B cell (primary cell): ENCODE data around the gene PLAA. TPM values are rescaled to one million over a fixed set of nuclear protein-coding genes. Genes with fewer than 3 reads are reported as not detected.

ENCODE experiments used
- ATAC-seq: fragments of 200-7000 bp; cut with Tn5 transposase; one replicate; pipeline ENCODE4 v1.10.0; 2021; ENCODE audit warnings: low read depth, mild to moderate bottlenecking, moderate number of reproducible peaks, moderate library complexity
- CTCF ChIA-PET: fragments of 350-600 bp; sonication (Branson Sonifier 250); formaldehyde crosslinking; loops from one replicate; lab custom pipeline; 2021; ENCODE audit warnings: antibody characterized with exemption, inconsistent platforms; lab: Charles Lee
- POLR2A ChIA-PET: fragments of 350-600 bp; sonication (Branson Sonifier 250); formaldehyde crosslinking; loops from one replicate; lab custom pipeline; 2021; ENCODE audit warnings: antibody characterized with exemption; lab: Charles Lee
- DNase-seq: peaks from one replicate; pipeline ENCODE4 v3.0.0; 2013
- H2AFZ ChIP-seq: 2 replicates; pipeline ENCODE4 v1.6.1; 2012; ENCODE audit warnings: mild to moderate bottlenecking, low read depth, low read length; ENCODE audit not compliant: insufficient read depth, poor library complexity, severe bottlenecking
- H3K27ac ChIP-seq, 2 donors: 1 replicate in 1 of 2; 2 replicates in 1 of 2; pipeline ENCODE4 v1.5.1; 2012 to 2013; ENCODE audit warnings: low read length in 2 of 2, mild to moderate bottlenecking in 2 of 2, moderate library complexity in 1 of 2
- H3K27me3 ChIP-seq, 4 experiments: fragments of 200-600 bp in 1 of 4; sonication (generic) in 1 of 4; replicated peaks in 1 of 4; 1 replicate in 2 of 4; 2 replicates in 2 of 4; pipeline versions ENCODE4 v1.6.1 to v1.7.0; 2013 to 2016; ENCODE audit warnings: low read length in 3 of 4, mild to moderate bottlenecking in 2 of 4, mixed read lengths in 1 of 4, moderate library complexity in 1 of 4; ENCODE audit not compliant: insufficient read depth in 4 of 4, control insufficient read depth in 3 of 4; ENCODE audit errors: control extremely low read depth in 1 of 4
- H3K36me3 ChIP-seq, 2 experiments: replicated peaks in 1 of 2; 1 replicate in 1 of 2; 2 replicates in 1 of 2; pipeline versions ENCODE4 v1.6.1 to v1.7.1; 2013; ENCODE audit warnings: low read length in 1 of 2; ENCODE audit not compliant: insufficient read depth in 2 of 2, control insufficient read depth in 1 of 2; ENCODE audit errors: control extremely low read depth in 1 of 2, extremely low read depth in 1 of 2
- H3K4me1 ChIP-seq, 2 donors: fragments of 200-600 bp in 1 of 2; sonication (generic) in 1 of 2; 1 replicate in 1 of 2; 2 replicates in 1 of 2; pipeline versions ENCODE4 v1.5.1 to v1.6.1; 2013 to 2017; ENCODE audit warnings: low read length in 2 of 2; ENCODE audit not compliant: control insufficient read depth in 2 of 2, insufficient read depth in 2 of 2
- H3K4me2 ChIP-seq: replicated peaks from 2 replicates; pipeline ENCODE3; 2012; ENCODE audit warnings: mild to moderate bottlenecking, low read depth, low read length; ENCODE audit not compliant: poor library complexity, severe bottlenecking
- H3K4me3 ChIP-seq, 5 experiments: fragments of 200-600 bp in 1 of 5; sonication (generic) in 1 of 5; 1 replicate in 3 of 5; 2 replicates in 2 of 5; pipeline versions ENCODE4 v1.5.1 to v1.7.0; 2011 to 2016; ENCODE audit warnings: low read length in 4 of 5, mild to moderate bottlenecking in 4 of 5, low read depth in 2 of 5, control low read depth in 1 of 5, moderate library complexity in 1 of 5; ENCODE audit not compliant: insufficient read depth in 1 of 5; ENCODE audit errors: control extremely low read depth in 1 of 5, extremely low read depth in 1 of 5
- H3K79me2 ChIP-seq: fragments of 200-600 bp; sonication (generic); one replicate; pipeline ENCODE4 v1.6.0; 2016; ENCODE audit warnings: low read length; ENCODE audit not compliant: control insufficient read depth, insufficient read depth
- H3K9ac ChIP-seq: fragments of 200-600 bp; sonication (generic); 2 replicates; pipeline ENCODE4 v1.6.1; 2017; ENCODE audit warnings: mild to moderate bottlenecking, low read length, moderate library complexity
- H3K9me3 ChIP-seq, 3 donors: one replicate each; pipeline versions ENCODE4 v1.6.1 to v1.7.1; 2013; ENCODE audit warnings: low read length in 2 of 3; ENCODE audit not compliant: control insufficient read depth in 2 of 3, insufficient read depth in 1 of 3; ENCODE audit errors: control extremely low read depth in 1 of 3
- H4K20me1 ChIP-seq: 2 replicates; pipeline ENCODE4 v1.6.0; 2012; ENCODE audit warnings: mild to moderate bottlenecking, low read length; ENCODE audit not compliant: insufficient read depth, control insufficient read depth, poor library complexity, severe bottlenecking
- H3K27ac Mint-ChIP-seq: one replicate; pipeline ENCODE4 v1.8.0; 2021; ENCODE audit warnings: mixed read lengths
- H3K27me3 Mint-ChIP-seq: one replicate; pipeline ENCODE4 v1.8.0; 2021; ENCODE audit warnings: mixed read lengths
- H3K4me1 Mint-ChIP-seq: one replicate; pipeline ENCODE4 v1.8.0; 2021; ENCODE audit warnings: mixed read lengths
- H3K4me3 Mint-ChIP-seq: one replicate; pipeline ENCODE4 v1.8.0; 2021; ENCODE audit warnings: mixed read lengths
- H3K9me3 Mint-ChIP-seq: one replicate; pipeline ENCODE4 v1.8.0; 2022; ENCODE audit warnings: mixed read lengths; ENCODE audit not compliant: insufficient read depth
- CTCF ChIP-seq: fragments of 200-600 bp; IDR thresholded peaks from one replicate; pipeline ENCODE4 v1.8.0; 2022; ENCODE audit warnings: antibody characterized with exemption, mild to moderate bottlenecking
- EZH2 ChIP-seq: IDR thresholded peaks from 2 replicates; pipeline ENCODE4 v1.6.1; 2012; ENCODE audit warnings: borderline replicate concordance, low read depth, mild to moderate bottlenecking, moderate library complexity, low read length; ENCODE audit not compliant: insufficient read depth, poor library complexity, severe bottlenecking
- WGBS: methylation state at CpG from one replicate; pipeline ENCODE4 v1.1.5; 2013; ENCODE audit warnings: missing lambda C conversion rate; ENCODE audit not compliant: insufficient coverage; 5-methylcytosine and 5-hydroxymethylcytosine counted together
- intact Hi-C: fragments of 100-400 bp; cut with micrococcal nuclease; formaldehyde crosslinking; loops from one replicate; pipeline ENCODE4 v1.10.0; 2022
- polyA plus RNA-seq: library from polyadenylated mRNA; depleted of rRNA; stranded (reverse); fragments of >200 nt; gene quantifications from 2 replicates; pipeline ENCODE4 v1.2.3, GENCODE V29; 2012
- total RNA-seq, 2 donors: library from RNA; stranded (reverse); fragments of 120-200 nt in 1 of 2; gene quantifications; 1 replicate in 1 of 2; 2 replicates in 1 of 2; pipeline versions ENCODE4 v1.2.3 to v1.2.4, GENCODE V29; 2013 to 2022

The PLAA gene
- total and polyA plus RNA-seq, 2 donors (not counting 1 experiment from before 2014, with no cell fraction given) = 8.9 to 24.0 TPM

DNA sequence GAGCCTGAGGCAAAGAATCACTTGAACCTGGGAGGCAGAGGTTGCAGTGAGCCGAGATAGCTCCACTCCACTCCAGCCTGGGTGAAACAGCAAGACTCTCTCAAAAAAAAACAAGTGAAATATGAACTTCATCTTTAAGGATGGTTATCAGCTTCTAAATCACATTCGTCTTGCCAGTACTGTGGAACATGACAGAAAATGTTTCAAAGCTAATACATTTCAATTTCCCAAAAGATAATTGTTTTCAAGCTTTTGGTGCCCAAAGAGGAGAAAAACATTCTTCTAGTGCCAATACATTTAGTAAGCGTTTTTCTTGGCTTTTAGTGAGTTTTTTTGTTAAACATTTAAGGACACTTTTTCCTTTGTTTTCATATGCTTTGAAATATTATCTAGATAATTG lies 4.8 kb upstream of the PLAA start:
- Mint-ChIP-seq H3K4me1 (peaks cover 32% of the 10 kb centered on the region), H3K9me3 (no peaks in the 10 kb centered on the region), H3K4me3 (no peak overlapping the region), H3K27ac (no peak overlapping the region), H3K27me3 (peaks cover 7% of the 10 kb centered on the region)
- ChIA-PET POLR2A (no interaction called here), CTCF (interaction anchor here (0.6 kb wide), 1 partner anchor 18 kb away, joined by 3 read pairs; no protein-coding TSS in a partner anchor)
- H3K36me3 ChIP-seq = no peaks in the 10 kb centered on the region
- ATAC-seq (no peak), DNase-seq (no peak)
- no peak overlapping the region for H3K4me3 ChIP-seq
- H3K27ac ChIP-seq = no peak overlapping the region
- H4K20me1 ChIP-seq = no peaks in the 10 kb centered on the region
- no peak overlapping the region for H3K4me2 ChIP-seq
- peaks cover 13% of the 10 kb centered on the region for H3K79me2 ChIP-seq
- H3K9ac ChIP-seq = no peak overlapping the region
- H3K9me3 ChIP-seq = no peaks in the 10 kb centered on the region
- no peak overlapping the region for H2AFZ ChIP-seq
- WGBS = 100% methylated on average over 1 of the region's 3 CpGs
- intact Hi-C loops = no loop called here
- no peak for TF ChIP-seq EZH2
- no peak for TF ChIP-seq CTCF
- H3K27me3 ChIP-seq = no peaks in the 10 kb centered on the region
- peaks cover 14 to 16% of the 10 kb centered on the region in 2 donors for H3K4me1 ChIP-seq

DNA sequence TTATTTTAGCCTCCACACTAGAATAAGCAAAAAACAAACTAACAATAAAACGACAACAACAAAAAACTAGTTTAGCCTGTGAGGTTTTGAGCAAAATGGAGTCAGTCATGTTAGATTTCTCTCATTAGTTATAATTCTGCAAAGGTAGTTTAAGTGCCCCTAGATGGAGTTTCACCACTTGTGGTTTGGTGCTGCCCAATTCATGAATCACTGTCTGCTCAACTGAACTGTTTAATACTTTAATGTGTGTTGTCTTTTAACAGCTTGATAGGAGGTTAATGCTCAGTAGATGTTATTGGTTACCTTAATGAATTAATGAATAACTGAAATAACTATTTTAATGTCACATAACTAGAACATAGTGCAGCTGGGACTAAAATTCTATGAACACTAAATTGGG lies 3.5 kb upstream of the PLAA start:
- H3K4me3 ChIP-seq = no peak overlapping the region

More for the DNA sequence above, 3.5 kb upstream of the PLAA start:
- H3K4me2 ChIP-seq = no peak overlapping the region
- no peaks in the 10 kb centered on the region for H3K9me3 ChIP-seq
- intact Hi-C loops = no loop called here
- H3K79me2 ChIP-seq = peaks cover 26% of the 10 kb centered on the region
- Mint-ChIP-seq H3K9me3 (no peaks in the 10 kb centered on the region), H3K27me3 (peaks cover 7% of the 10 kb centered on the region), H3K4me1 (peaks cover 31% of the 10 kb centered on the region), H3K4me3 (peak overlapping the region; percentile 23), H3K27ac (no peak overlapping the region)
- CTCF ChIA-PET = no interaction called here
- ATAC-seq = no peak
- TF ChIP-seq EZH2 (no peak), CTCF (no peak)
- no peak overlapping the region for H2AFZ ChIP-seq
- DNase-seq = no peak
- no peak overlapping the region for H3K9ac ChIP-seq
- no peaks in the 10 kb centered on the region for H3K36me3 ChIP-seq
- peaks cover 22 to 24% of the 10 kb centered on the region in 2 donors for H3K4me1 ChIP-seq
- no peaks in the 10 kb centered on the region for H3K27me3 ChIP-seq
- H3K27ac ChIP-seq = no peak overlapping the region
- no peaks in the 10 kb centered on the region for H4K20me1 ChIP-seq
- WGBS = no CpG with 5 or more reads among the region's 1 CpG
- POLR2A ChIA-PET = no interaction called here
